ENCODE measurements around the gene PPM1F. TPM values are rescaled to one million over a fixed set of nuclear protein-coding genes. Genes with fewer than 3 reads are reported as not detected.

Gene PPM1F, protein sequence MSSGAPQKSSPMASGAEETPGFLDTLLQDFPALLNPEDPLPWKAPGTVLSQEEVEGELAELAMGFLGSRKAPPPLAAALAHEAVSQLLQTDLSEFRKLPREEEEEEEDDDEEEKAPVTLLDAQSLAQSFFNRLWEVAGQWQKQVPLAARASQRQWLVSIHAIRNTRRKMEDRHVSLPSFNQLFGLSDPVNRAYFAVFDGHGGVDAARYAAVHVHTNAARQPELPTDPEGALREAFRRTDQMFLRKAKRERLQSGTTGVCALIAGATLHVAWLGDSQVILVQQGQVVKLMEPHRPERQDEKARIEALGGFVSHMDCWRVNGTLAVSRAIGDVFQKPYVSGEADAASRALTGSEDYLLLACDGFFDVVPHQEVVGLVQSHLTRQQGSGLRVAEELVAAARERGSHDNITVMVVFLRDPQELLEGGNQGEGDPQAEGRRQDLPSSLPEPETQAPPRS
- 19.5 TPM for polyA plus RNA-seq (2013, experiment 1 of 2)
- 21.1 TPM for polyA plus RNA-seq (2013, experiment 2 of 2)

DNA sequence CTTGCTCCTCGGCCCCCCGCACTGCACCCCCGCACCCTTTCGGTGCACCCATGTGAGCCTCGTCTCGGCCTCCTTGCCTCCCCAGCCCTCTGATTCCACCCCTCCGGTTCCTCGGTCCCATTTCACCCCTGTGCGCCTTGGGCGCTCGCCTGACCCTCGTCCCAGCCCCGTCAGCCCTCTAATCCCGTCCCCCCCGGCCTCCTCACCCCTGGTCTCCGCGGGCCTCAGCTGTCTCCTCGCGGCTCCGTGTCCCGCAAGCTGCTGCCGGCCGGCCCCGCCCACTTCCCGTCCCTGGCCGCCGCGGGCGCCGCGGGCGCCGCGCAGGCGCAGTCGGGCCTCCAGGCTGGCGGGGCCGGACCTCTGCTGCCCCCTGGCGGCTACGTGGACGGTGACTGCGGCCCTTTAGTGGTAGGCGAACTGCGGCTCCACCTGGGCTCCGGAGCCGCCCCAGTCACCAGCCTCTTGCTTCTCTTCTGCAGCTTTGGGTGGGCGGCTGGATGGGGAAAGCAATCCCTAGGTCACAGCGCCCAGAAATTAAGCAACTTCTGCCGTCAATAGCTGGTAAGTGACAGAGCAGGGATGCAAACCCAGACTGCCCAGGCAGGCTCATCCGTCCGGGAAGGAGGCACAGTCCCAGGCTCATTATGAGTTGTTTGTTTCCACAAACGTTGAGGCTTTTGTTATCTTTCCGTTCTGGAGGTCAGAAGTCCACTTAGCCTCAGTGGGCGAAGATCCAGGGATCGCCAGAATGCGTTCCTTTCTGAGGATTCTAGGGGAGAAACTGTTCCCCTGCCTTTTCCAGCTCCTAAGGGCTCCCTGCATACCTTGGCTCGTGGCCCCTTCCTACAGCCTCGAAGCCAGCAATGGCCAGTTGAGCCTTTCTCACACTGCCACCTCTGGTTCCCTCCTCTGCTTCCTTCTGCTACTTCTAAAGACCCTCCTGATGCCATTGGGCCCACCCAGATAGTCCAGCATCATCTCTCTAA is at the start of gene PPM1F:
TSS of gene PPM1F (minus strand) at position 263 of the 986 bp plus-strand sequence. CDS start 6,800 bp downstream, outside the sequence.
- H3K4me1 ChIP-seq (ENCODE audit: control insufficient read depth, insufficient read depth, low read depth, low read length), result peaks cover 9% of the 10 kb centered on the region
- H3K79me1 ChIP-seq (replicated peaks; ENCODE audit: low read length, poor library complexity, severe bottlenecking), result peaks cover 19% of the 10 kb centered on the region
- H3K14ac ChIP-seq (ENCODE audit: low read length in 2 of 2), result peak within 1 kb of the TSS in 1 of 2 experiments; percentile 89
- peak within 1 kb of the TSS in 1 of 2 experiments; percentile 94 for H3K4ac ChIP-seq (ENCODE audit: low read depth in 1 of 2, low read length in 2 of 2)
- H2BK5ac ChIP-seq (ENCODE audit: low read depth, low read length, poor library complexity, severe bottlenecking), result no peak within 1 kb of the TSS
- H3K4me2 ChIP-seq (ENCODE audit: low read length, poor library complexity, severe bottlenecking), result peak within 1 kb of the TSS; percentile 80
- no peak within 1 kb of the TSS for H2BK15ac ChIP-seq (ENCODE audit: low read depth, poor library complexity, severe bottlenecking)
- no peaks in the 10 kb centered on the region for H3K27me3 ChIP-seq (ENCODE audit: control insufficient read depth in 1 of 2, insufficient read depth in 1 of 2, low read length in 2 of 2)
- peak within 1 kb of the TSS; percentile 69 for H2BK120ac ChIP-seq (ENCODE audit: low read depth, low read length)
- 14% methylated on average over 49 of the region's 58 CpGs for WGBS
- peak within 1 kb of the TSS in 1 of 2 experiments; percentile 77 for H3K23ac ChIP-seq (ENCODE audit: low read length in 2 of 2)
- peak within 1 kb of the TSS; percentile 84 for H2AFZ ChIP-seq (ENCODE audit: low read depth, low read length)
- peak within 1 kb of the TSS; percentile 12 for H4K91ac ChIP-seq (ENCODE audit: low read length)
- H3K9me3 ChIP-seq (ENCODE audit: control insufficient read depth, low read length), result no peaks in the 10 kb centered on the region
- no peak within 1 kb of the TSS for H3K27ac ChIP-seq (ENCODE audit: low read length, poor library complexity, severe bottlenecking)
- peak within 1 kb of the TSS; percentile 83 for H3K9ac ChIP-seq (ENCODE audit: low read length)
- peaks cover 2% of the 10 kb centered on the region in 2 experiments for H3K36me3 ChIP-seq (ENCODE audit: control insufficient read depth in 1 of 2, insufficient read depth in 2 of 2, low read depth in 1 of 2, low read length in 2 of 2)
- H3K18ac ChIP-seq (ENCODE audit: low read depth in 1 of 2, low read length in 2 of 2), result peak within 1 kb of the TSS; percentile 50 to 96
- H3K4me3 ChIP-seq (ENCODE audit: insufficient read depth in 1 of 2, low read depth in 1 of 2, low read length in 2 of 2), result peak within 1 kb of the TSS; percentile 82
- peak; percentile 67 for DNase-seq
- H4K8ac ChIP-seq (ENCODE audit: low read length), result peak within 1 kb of the TSS; percentile 71
- H2BK12ac ChIP-seq (ENCODE audit: low read length in 2 of 2), result peak within 1 kb of the TSS in 1 of 2 experiments; percentile 68
- H2AK5ac ChIP-seq (ENCODE audit: low read length, severe bottlenecking), result no peak within 1 kb of the TSS

DNA sequence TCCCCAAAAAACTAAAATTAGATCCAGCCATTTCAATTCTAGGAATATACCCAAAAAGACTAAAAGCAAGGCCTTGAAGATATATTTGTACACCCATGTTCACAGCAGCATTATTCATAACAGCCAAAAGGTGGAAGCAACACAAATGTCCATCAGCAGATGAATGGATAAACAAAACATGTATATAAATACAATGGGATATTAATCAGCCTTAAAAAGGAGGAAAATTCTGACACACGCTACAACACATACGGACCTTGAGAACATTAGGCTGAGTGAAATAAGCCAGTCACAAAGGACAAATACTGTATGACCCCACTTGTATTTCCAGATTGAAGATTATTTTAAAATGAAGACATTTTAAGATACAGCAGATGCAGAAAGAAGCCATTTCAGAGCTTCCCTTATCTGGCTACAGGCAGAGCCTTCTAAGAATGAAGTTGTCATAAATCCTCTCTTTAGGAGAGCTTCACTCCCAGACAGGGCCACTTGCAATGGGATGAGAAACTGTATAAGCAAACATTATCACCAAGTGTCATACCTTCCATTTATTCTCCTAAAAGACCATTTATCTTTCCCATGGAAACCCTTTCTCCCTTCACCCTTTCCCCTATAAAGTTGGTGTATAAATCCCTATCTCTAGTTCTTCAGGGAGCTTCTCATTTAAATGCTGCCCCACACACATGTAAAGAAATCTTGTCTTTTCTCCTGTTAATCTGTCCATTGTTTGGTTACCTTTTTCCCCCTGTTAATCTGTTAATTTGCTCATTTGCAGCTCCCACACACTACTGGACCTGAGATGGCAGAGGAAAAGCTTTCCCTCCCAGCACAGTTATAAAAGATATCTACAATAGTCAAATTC is 49.2 kb upstream of the PPM1F start:
- Histone ChIP-seq H2BK120ac (ENCODE audit: low read depth, low read length) (no peak overlapping the region), H3K79me1 (replicated peaks; ENCODE audit: low read length, poor library complexity, severe bottlenecking) (no peaks in the 10 kb centered on the region), H2BK15ac (ENCODE audit: low read depth, poor library complexity, severe bottlenecking) (no peak overlapping the region), H2BK12ac (ENCODE audit: low read length in 2 of 2) (no peak overlapping the region), H3K36me3 (ENCODE audit: control insufficient read depth in 1 of 2, insufficient read depth in 2 of 2, low read depth in 1 of 2, low read length in 2 of 2) (no peaks in the 10 kb centered on the region), H2BK5ac (ENCODE audit: low read depth, low read length, poor library complexity, severe bottlenecking) (no peak overlapping the region), H4K91ac (ENCODE audit: low read length) (no peak overlapping the region), H3K4ac (ENCODE audit: low read depth in 1 of 2, low read length in 2 of 2) (no peak overlapping the region), H3K4me2 (ENCODE audit: low read length, poor library complexity, severe bottlenecking) (no peak overlapping the region), H3K4me3 (ENCODE audit: insufficient read depth in 1 of 2, low read depth in 1 of 2, low read length in 2 of 2) (no peak overlapping the region), H3K27me3 (ENCODE audit: control insufficient read depth in 1 of 2, insufficient read depth in 1 of 2, low read length in 2 of 2) (peaks cover 16 to 35% of the 10 kb centered on the region in 2 experiments), H3K4me1 (ENCODE audit: control insufficient read depth, insufficient read depth, low read depth, low read length) (no peaks in the 10 kb centered on the region), H2AK5ac (ENCODE audit: low read length, severe bottlenecking) (no peak overlapping the region), H3K14ac (ENCODE audit: low read length in 2 of 2) (no peak overlapping the region), H3K23ac (ENCODE audit: low read length in 2 of 2) (no peak overlapping the region), H3K18ac (ENCODE audit: low read depth in 1 of 2, low read length in 2 of 2) (no peak overlapping the region), H3K9me3 (ENCODE audit: control insufficient read depth, low read length) (no peaks in the 10 kb centered on the region), H2AFZ (ENCODE audit: low read depth, low read length) (no peak overlapping the region), H3K9ac (ENCODE audit: low read length) (no peak overlapping the region), H3K27ac (ENCODE audit: low read length, poor library complexity, severe bottlenecking) (no peak overlapping the region), H4K8ac (ENCODE audit: low read length) (no peak overlapping the region)
- 100% methylated on average over 1 of the region's 2 CpGs for WGBS
- DNase-seq, result no peak

DNA sequence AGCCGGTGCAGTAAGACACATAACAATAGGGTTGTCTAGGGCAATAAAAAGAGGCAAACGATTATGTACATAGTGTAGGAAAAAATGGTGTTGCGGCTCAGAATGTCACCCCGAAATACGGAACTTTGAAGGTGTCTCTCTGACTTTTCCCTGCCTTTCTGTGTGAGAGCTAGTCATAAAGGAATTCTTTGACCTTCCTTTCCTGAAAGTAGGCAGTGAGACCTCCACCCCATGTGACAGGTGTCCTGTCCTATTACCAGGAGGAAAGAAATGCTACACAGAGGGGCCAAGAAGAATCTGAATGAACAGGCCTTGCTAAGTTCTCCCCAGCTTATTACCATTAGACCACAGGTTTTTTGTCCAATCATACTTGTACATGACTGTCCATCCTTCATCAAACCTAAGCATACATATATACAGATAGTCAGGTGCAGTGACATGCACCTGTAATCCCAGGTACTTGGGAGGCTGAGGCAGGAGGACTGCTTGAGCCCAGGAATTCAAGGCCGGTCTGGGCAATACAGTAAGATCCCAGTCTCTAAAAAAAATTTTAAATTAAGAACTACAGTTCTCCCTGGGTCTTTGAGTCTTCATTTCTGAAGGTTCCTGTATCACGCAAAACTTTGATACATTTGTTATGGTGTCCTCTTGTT is 46.1 kb upstream of the PPM1F start:
- Histone ChIP-seq H2AFZ (ENCODE audit: low read depth, low read length) (no peak overlapping the region), H3K23ac (ENCODE audit: low read length in 2 of 2) (no peak overlapping the region), H3K9ac (ENCODE audit: low read length) (no peak overlapping the region), H4K8ac (ENCODE audit: low read length) (no peak overlapping the region), H2BK15ac (ENCODE audit: low read depth, poor library complexity, severe bottlenecking) (no peak overlapping the region), H2BK120ac (ENCODE audit: low read depth, low read length) (no peak overlapping the region), H4K91ac (ENCODE audit: low read length) (no peak overlapping the region), H3K14ac (ENCODE audit: low read length in 2 of 2) (no peak overlapping the region), H3K27ac (ENCODE audit: low read length, poor library complexity, severe bottlenecking) (no peak overlapping the region), H3K9me3 (ENCODE audit: control insufficient read depth, low read length) (no peaks in the 10 kb centered on the region), H2BK5ac (ENCODE audit: low read depth, low read length, poor library complexity, severe bottlenecking) (no peak overlapping the region), H3K27me3 (ENCODE audit: control insufficient read depth in 1 of 2, insufficient read depth in 1 of 2, low read length in 2 of 2) (peaks cover 27 to 44% of the 10 kb centered on the region in 2 experiments), H3K36me3 (ENCODE audit: control insufficient read depth in 1 of 2, insufficient read depth in 2 of 2, low read depth in 1 of 2, low read length in 2 of 2) (no peaks in the 10 kb centered on the region), H3K4me1 (ENCODE audit: control insufficient read depth, insufficient read depth, low read depth, low read length) (no peaks in the 10 kb centered on the region), H2AK5ac (ENCODE audit: low read length, severe bottlenecking) (no peak overlapping the region), H3K4ac (ENCODE audit: low read depth in 1 of 2, low read length in 2 of 2) (no peak overlapping the region), H3K18ac (ENCODE audit: low read depth in 1 of 2, low read length in 2 of 2) (no peak overlapping the region), H3K4me2 (ENCODE audit: low read length, poor library complexity, severe bottlenecking) (no peak overlapping the region), H3K4me3 (ENCODE audit: insufficient read depth in 1 of 2, low read depth in 1 of 2, low read length in 2 of 2) (no peak overlapping the region), H2BK12ac (ENCODE audit: low read length in 2 of 2) (no peak overlapping the region), H3K79me1 (replicated peaks; ENCODE audit: low read length, poor library complexity, severe bottlenecking) (no peaks in the 10 kb centered on the region)
- DNase-seq, result no peak
- 85% methylated on average over 7 of the region's 7 CpGs for WGBS

Measured in mesenchymal stem cell (in vitro differentiated cells and primary cell).